HEK293 (cell line): Measurements from ENCODE around the gene MRPL33.

ENCODE experiments used
- CTCF ChIA-PET: fragments of 350-600 bp; formaldehyde crosslinking; extraction: SDS; loops from one replicate; lab custom pipeline; 2021; ENCODE audit warnings: antibody characterized with exemption; lab: Yijun Ruan, JAX
- POLR2A ChIA-PET: fragments of 300-600 bp; formaldehyde crosslinking; extraction: SDS; loops from one replicate; lab custom pipeline; 2020; ENCODE audit warnings: antibody characterized with exemption, inconsistent platforms; lab: Yijun Ruan, JAX
- H3K27ac ChIP-seq: fragments of 200-500 bp; sonication (Bioruptor generic); 2 replicates; pipeline ENCODE4 v1.5.1; 2014; ENCODE audit warnings: low read depth, low read length, control low read depth, inconsistent platforms; ENCODE audit errors: extremely low read depth
- H3K36me3 ChIP-seq, 2 experiments: fragments of 200-500 bp in 1 of 2; sonication (Bioruptor generic) in 1 of 2; 1 replicate in 1 of 2; 2 replicates in 1 of 2; pipeline ENCODE4 v1.5.1; 2014 to 2017; ENCODE audit warnings: inconsistent platforms in 2 of 2, low read length in 2 of 2; ENCODE audit not compliant: control insufficient read depth in 2 of 2, insufficient read depth in 1 of 2
- H3K4me1 ChIP-seq: fragments of 200-500 bp; sonication (Bioruptor generic); 2 replicates; pipeline ENCODE4 v1.5.1; 2014; ENCODE audit warnings: mild to moderate bottlenecking, low read length, inconsistent platforms; ENCODE audit not compliant: control insufficient read depth, insufficient read depth
- H3K4me3 ChIP-seq: 2 replicates; pipeline ENCODE4 v1.5.1; 2011; ENCODE audit warnings: low read depth, mild to moderate bottlenecking, control low read depth, low read length, moderate library complexity
- H3K9me3 ChIP-seq: fragments of 200-500 bp; sonication (Bioruptor generic); 2 replicates; pipeline ENCODE4 v1.5.1; 2014; ENCODE audit warnings: low read depth, low read length, inconsistent platforms; ENCODE audit not compliant: control insufficient read depth, insufficient read depth
- KLF10 ChIP-seq: fragments of 450-650 bp; IDR thresholded peaks from 2 replicates; pipeline ENCODE4 v1.5.1; 2018; ENCODE audit warnings: missing biosample characterization, mild to moderate bottlenecking, missing genetic modification characterization
- SETDB1 ChIP-seq: IDR thresholded peaks from one replicate; pipeline ENCODE4 v1.6.1; 2017; ENCODE audit warnings: mild to moderate bottlenecking, low read length, moderate library complexity, mixed read lengths; ENCODE audit not compliant: insufficient read length
- TSHZ1 ChIP-seq: fragments of 450-650 bp; formaldehyde crosslinking; IDR thresholded peaks from 2 replicates; pipeline ENCODE4 v1.5.1; 2016; ENCODE audit warnings: missing biosample characterization, missing genetic modification characterization, borderline replicate concordance
- ZNF121 ChIP-seq: fragments of 450-650 bp; formaldehyde crosslinking; IDR thresholded peaks from 2 replicates; pipeline ENCODE4 v1.5.1; 2016; ENCODE audit warnings: missing biosample characterization, missing genetic modification characterization
- ZNF223 ChIP-seq: fragments of 450-650 bp; formaldehyde crosslinking; IDR thresholded peaks from 2 replicates; pipeline ENCODE4 v1.5.1; 2016; ENCODE audit warnings: missing biosample characterization, missing genetic modification characterization
- ZNF26 ChIP-seq: fragments of 450-650 bp; formaldehyde crosslinking; IDR thresholded peaks from 2 replicates; pipeline ENCODE4 v1.5.1; 2016; ENCODE audit warnings: missing biosample characterization, missing genetic modification characterization
- ZNF311 ChIP-seq: fragments of 450-650 bp; formaldehyde crosslinking; IDR thresholded peaks from 2 replicates; pipeline ENCODE4 v1.5.1; 2017; ENCODE audit warnings: missing biosample characterization, missing genetic modification characterization, borderline replicate concordance
- ZNF350 ChIP-seq: fragments of 450-650 bp; formaldehyde crosslinking; IDR thresholded peaks from 2 replicates; pipeline ENCODE4 v1.5.0; 2017; ENCODE audit warnings: missing biosample characterization, mild to moderate bottlenecking, missing genetic modification characterization
- ZNF366 ChIP-seq: fragments of 450-650 bp; formaldehyde crosslinking; conservative IDR thresholded peaks from 2 replicates; pipeline ENCODE4 v1.5.1; 2016; ENCODE audit warnings: missing biosample characterization, missing genetic modification characterization
- ZNF37A ChIP-seq: fragments of 450-650 bp; IDR thresholded peaks from 2 replicates; pipeline ENCODE4 v1.5.1; 2018; ENCODE audit warnings: missing biosample characterization, missing genetic modification characterization
- ZNF513 ChIP-seq: fragments of 450-650 bp; IDR thresholded peaks from 2 replicates; pipeline ENCODE4 v1.5.1; 2018; ENCODE audit warnings: missing biosample characterization, missing genetic modification characterization
- ZNF518A ChIP-seq: fragments of 450-650 bp; formaldehyde crosslinking; conservative IDR thresholded peaks from 2 replicates; pipeline ENCODE4 v1.5.1; 2016; ENCODE audit warnings: low read depth, missing biosample characterization, missing genetic modification characterization
- ZNF626 ChIP-seq: fragments of 450-650 bp; sonication (Bioruptor Pico); formaldehyde crosslinking; IDR thresholded peaks from 2 replicates; pipeline ENCODE4 v1.5.1; 2018; ENCODE audit warnings: missing biosample characterization, missing genetic modification characterization, inconsistent platforms
- ZNF654 ChIP-seq: fragments of 450-650 bp; formaldehyde crosslinking; IDR thresholded peaks from 2 replicates; pipeline ENCODE4 v1.5.1; 2016; ENCODE audit warnings: low read depth, missing biosample characterization, missing genetic modification characterization
- ZNF670 ChIP-seq: fragments of 450-650 bp; formaldehyde crosslinking; IDR thresholded peaks from 2 replicates; pipeline ENCODE4 v1.5.1; 2016; ENCODE audit warnings: missing biosample characterization, missing genetic modification characterization, low read depth
- ZNF776 ChIP-seq: fragments of 450-650 bp; formaldehyde crosslinking; IDR thresholded peaks from 2 replicates; pipeline ENCODE4 v1.5.0; 2017; ENCODE audit warnings: missing biosample characterization, missing genetic modification characterization, borderline replicate concordance

MRPL33 gene

GRCh38 chr2:27781496-27781895 is 10.0 kb downstream of the MRPL33 start:
- POLR2A ChIA-PET = no interaction called here
- CTCF ChIA-PET = interaction anchor here (0.6 to 1.0 kb wide), 3 partner anchors 11 to 120 kb away, joined by 3 to 4 read pairs (median 3); no protein-coding TSS in a partner anchor
- no peaks in the 10 kb centered on the region for H3K9me3 ChIP-seq
- H3K27ac ChIP-seq = no peak overlapping the region
- no peak for TF ChIP-seq ZNF513
- no peak for TF ChIP-seq ZNF776 (tag by site-specific recombination)
- TF ChIP-seq TSHZ1 (tag by site-specific recombination) = no peak
- TF ChIP-seq ZNF121 = no peak
- TF ChIP-seq ZNF654 (tag by site-specific recombination) = no peak
- TF ChIP-seq SETDB1 = no peak
- no peak for TF ChIP-seq ZNF366 (tag by site-specific recombination)
- no peak for TF ChIP-seq ZNF670 (tag by site-specific recombination)
- TF ChIP-seq ZNF626 (tag by site-specific recombination) = no peak
- no peak for TF ChIP-seq ZNF350 (tag by site-specific recombination)
- no peak for TF ChIP-seq ZNF223 (tag by site-specific recombination)
- no peak for TF ChIP-seq ZNF518A (tag by site-specific recombination)
- TF ChIP-seq ZNF37A (tag by site-specific recombination) = no peak
- no peak for TF ChIP-seq ZNF26 (tag by site-specific recombination)
- no peak for TF ChIP-seq ZNF311 (tag by site-specific recombination)
- TF ChIP-seq KLF10 = no peak
- H3K4me3 ChIP-seq = no peak overlapping the region
- no peaks in the 10 kb centered on the region for H3K4me1 ChIP-seq
- peaks cover 12 to 25% of the 10 kb centered on the region in 2 experiments; a peak in 2 of 3 replicates for H3K36me3 ChIP-seq
